ENCODE measurements around the gene MBNL1.

Gene MBNL1

DNA sequence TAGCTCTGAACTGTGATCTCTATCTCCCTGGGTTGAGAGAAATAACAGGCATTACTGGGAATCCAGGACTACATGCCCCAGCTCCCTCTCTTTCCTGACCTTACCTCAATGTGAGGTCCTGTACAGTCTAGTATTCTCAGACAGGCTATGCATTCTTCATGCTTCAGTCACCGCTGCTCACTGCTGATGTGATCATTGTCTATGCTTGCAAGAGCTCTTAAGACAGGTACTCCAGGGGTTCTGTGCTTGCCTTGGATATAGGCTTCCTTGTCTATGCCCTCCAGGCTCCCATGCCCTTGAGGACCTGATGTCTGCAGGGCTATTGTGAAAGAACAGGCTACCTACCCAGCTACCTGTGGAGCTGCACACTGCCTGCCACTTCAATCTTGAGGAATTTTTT, 183.6 kb downstream of the MBNL1 start:
- no peak for DNase-seq

DNA sequence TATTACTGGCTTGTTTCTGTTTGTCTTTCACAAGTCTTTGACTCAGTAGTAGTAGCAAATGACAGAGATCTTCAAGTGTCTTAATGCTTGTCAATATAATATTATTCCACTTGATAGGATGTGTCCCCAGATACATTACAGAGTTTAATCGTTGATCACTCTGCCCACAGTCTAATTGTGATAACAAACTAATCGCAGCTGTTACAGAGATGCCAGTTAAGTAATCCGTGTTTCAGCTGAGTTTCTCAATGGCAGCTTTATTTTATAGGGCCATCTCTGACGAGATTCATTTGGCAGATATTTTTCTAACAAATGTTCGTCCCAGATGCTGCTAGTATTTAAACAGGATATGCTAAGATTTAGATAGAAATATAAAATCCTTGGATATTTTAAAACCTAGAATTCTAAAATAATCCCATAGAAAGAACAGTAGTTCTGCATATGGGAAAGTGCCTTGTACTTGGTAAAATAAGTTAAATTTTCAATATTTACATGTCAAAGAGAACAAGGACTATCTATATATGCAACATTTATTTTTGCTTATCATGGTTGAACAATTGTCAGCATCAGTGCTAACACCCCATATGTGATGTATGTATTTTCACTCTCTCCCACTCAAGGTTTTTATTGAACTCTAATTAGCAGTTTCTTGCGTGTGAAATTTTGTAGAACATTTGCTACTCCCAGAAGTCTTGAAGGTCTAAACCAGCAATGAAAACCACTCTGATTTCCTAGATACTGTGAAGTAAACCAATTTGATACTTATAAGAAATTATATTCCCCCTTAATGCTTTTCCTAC, 185.5 kb downstream of the MBNL1 start:
- DNase-seq, result no peak

DNA sequence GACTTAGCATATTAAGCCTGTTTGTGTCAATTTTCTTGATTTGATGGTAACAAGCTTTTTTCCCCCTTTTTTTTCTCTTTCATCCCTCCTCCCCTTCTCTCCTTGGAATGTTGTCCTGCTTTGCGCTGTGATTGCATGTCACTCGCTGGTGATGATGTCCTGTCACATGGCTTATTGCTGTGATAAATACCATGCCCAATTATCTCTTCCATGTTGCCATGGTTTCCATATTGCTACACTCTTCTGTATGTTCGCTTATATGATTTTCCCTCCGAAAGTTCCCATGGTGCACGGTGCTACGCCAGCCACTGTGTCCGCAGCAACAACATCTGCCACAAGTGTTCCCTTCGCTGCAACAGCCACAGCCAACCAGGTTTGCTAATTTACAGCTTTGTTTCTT, 187.3 kb downstream of the MBNL1 start:
- no peak for DNase-seq

DNA sequence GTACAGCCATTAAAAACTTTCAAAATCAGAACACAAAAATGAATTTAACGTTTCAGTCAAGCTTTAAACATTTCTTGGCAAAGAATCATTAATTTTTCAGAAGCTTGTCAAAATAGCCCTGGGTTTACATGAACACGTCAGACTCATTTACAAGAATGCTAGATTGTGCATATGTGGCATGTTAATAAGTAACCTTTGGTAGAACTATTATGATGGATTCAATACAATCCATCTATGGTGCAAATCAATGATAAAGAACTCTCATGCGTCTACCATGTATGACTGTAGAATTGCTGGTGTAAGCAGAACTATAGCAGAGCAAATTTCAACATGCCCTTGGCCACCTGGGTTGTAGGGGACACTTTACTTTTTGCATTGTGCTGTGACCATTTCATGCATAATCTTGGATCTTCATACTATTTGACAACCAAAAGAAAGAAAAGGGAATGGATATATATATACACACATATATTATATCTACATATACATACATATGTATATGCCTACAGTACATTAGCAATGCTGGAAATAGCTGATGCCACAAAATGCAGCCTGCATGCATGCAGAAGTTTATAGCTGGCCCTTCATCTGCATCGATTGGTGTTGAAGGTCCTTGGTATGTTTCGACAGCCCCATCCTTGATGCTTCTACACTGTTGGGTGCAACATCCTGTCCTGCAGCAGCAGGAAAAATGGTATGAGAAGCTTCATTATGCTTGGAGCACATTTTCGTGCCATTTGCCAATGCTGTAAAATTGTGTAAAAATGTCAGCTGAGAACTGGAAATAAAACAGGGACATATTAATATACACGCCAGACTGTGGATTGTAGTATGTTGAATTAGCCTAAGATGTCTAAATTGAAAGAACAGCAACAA, 189.0 kb downstream of the MBNL1 start:
- no peak for DNase-seq

DNA sequence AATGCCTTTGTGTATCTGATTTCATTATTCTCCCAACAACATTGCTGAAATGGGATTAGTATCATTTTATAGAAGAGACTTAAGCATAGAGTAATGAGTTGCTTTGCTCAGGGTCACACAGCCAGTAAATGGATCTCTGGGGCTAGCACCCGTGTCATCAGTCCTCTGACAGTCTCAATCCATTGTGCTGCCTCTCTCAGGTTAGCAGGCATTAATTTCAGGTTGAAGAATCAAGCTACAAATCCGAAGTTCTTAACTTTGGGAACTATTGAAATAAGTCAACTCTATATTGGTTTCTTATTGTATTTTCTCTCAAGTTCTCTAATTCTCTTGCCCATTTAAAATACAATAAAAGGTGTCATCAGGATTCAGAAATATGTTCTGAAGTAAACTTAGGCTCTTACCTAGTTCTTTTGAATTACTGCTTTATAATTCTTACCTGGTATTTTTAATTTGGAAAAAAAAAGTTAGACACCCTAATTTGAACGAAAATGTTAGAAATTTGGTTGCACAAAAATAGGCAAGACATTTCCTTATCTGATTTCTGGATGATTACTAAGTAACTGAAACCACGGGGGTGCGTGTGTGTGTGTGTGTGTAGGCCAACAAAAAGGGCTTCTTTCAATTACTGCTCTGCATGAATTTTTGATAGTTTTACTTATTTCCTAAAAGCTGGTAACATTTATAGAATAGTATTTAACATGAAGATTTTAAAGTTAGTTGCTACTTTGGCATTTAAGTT, 189.8 kb downstream of the MBNL1 start:
- no peak for DNase-seq

DNA sequence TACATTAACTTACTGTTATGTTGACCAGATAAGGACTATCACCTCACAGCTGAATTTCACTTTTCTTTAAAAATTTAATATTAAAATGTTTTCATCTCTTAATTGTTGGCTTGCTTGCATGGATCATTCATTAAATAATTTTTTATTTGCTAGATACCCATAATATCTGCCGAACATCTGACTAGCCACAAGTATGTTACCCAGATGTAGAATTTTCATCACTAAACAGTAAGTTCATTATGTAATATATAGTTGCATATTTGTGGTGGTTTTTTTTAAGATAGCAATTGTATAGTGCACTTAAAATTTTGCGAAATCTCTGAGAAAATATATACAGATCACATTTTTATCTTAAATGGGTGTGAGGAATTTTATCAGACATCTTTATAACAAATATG, 190.4 kb downstream of the MBNL1 start:
- no peak for DNase-seq

DNA sequence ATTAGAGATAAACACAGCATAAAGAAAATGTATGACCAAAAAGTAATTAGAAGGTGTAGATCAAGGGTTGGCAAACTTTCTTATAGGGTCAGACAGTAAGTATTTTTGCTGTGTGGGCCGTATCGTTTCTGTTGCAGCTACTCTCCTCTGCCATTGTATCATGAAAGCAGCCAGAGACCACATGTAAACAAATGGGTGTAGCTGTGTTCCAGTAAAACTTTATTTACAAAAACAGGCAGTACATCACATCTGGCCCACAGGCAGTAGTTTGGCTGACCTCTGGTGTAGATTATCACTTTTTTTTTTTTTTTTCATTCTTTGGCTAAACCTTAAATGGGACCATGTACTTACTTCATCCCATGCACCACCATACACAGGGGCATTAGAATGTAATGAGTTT, 190.8 kb downstream of the MBNL1 start:
- no peak for DNase-seq

DNA sequence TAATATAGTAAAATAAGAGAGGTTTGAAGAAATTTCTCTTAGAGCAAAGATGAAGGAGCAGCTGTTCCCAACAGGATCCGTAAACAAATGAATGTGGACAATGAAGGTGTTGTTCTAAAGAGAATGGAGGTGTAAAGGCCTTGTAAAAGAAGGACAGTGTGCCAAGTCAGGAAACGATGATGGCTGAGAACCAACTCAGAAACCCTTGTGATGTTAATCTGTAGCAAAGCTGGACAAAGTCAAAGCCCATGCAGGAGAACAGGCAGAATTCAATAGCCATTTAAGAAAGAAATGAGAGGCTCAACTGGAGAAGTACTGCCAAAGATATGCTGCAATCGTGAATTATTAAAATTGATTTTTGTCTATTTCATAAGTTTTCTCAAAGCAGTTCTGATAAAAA, 192.2 kb downstream of the MBNL1 start:
- no peak for DNase-seq

DNA sequence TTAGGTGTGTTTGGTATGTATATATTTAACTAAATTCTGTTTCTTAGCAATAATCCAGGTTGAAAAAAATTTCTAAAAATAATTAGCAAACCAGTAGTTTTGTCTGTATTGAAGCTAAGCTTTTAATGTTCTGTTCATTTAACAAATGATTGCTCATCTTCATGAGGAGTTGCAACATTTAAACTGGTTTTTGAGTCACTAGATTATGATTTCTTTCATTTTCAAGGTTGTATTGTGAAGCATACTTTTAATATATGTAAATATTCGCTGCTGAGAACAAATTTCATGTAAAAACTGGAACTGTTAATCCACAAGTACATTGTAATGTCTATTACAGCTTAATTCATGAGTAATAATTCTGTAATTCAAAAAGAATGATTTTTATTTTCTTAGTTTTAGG, 192.7 kb downstream of the MBNL1 start:
- DNase-seq, result no peak

DNA sequence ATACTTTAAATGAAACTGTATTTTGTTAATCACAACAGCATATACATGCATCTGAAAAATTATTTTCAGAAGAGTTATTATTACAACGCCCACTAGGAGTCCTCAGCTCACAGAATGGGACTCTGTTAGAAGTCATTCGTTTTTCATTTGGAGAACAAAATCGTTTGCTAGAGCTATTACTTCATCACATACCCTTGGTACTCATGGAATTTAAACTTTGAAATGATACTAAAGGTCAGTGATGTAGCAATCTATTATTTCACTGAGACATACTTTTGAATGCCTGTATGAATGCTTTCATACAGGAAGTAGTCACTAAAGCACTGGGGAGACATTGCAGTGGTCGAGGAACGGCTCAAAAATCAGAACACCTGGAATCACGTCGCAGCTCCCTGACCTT, 198.1 kb downstream of the MBNL1 start:
- DNase-seq, result peak; percentile 44 to 83

DNA sequence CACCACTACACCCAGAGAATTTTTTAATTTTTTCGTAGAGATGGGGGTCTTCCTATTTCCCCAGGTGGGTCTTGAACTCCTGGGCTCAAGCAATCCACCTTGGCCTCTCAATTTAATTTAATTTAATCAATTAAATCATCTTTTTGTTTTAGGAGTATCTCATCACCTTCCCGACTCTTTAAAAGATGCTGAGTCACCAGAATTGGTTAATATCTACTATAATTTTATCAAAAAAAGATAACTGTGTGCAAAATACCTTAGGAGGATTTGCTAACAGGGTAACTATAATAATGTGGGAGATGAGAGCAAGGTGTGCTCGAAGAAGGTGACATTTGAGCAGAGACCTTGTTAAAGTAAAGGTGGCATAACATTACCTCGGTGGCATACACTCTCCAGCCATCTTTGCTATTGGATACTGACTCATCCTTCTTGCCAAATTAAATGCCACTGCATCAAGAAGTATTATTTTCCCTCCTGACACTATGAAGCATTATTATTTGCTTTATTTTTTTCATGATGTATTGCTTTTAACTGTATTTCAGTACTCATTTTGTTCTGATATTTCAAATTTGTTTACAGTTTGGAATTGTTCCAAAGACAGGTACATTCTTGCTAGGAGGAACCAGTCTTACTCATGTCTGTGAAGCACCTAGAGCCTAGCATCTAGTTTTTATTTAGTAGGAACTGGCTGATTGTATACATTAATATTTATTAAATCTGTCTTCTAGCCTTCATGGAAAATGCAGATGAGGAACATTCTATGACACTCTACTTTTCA, 200.7 kb downstream of the MBNL1 start:
- no peak for DNase-seq

DNA sequence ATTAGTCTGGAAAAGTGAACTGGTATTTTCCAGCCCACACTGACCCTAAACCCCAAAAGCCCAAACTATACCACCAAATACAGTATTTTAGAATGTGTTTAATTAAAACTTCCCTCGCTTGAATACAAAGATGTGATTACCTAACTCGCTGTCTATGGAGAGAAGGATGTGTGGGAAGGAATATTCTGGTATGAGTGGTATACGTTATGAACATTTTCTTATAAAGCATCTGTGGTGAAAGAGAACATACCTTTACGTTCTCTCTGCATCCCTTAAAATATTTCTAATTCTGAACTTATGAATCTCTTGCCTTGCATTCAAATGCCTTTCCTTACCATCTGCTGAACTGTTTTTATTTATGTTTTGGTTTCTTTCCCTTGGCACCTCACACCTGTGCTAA, 201.4 kb downstream of the MBNL1 start:
- DNase-seq, result no peak

DNA sequence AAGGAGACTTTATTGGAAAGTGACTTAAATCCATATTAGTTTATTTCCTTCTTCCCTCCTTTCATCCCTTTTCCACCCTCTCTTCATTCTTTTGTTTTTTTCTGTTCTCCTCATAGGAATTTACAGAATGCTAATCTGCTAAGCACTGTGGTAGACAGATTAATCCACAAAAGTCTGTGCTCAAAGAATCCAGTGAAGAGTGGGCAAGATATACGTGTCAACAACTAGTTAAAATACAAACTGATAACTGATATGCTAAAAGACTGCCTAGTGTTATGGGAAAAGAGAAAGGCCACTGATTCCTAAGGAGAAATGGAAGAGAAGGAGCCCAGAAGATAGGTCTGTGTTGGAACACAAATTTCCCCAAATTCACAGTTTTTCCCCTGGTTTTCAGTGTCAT, 202.2 kb downstream of the MBNL1 start:
- no peak for DNase-seq

DNA sequence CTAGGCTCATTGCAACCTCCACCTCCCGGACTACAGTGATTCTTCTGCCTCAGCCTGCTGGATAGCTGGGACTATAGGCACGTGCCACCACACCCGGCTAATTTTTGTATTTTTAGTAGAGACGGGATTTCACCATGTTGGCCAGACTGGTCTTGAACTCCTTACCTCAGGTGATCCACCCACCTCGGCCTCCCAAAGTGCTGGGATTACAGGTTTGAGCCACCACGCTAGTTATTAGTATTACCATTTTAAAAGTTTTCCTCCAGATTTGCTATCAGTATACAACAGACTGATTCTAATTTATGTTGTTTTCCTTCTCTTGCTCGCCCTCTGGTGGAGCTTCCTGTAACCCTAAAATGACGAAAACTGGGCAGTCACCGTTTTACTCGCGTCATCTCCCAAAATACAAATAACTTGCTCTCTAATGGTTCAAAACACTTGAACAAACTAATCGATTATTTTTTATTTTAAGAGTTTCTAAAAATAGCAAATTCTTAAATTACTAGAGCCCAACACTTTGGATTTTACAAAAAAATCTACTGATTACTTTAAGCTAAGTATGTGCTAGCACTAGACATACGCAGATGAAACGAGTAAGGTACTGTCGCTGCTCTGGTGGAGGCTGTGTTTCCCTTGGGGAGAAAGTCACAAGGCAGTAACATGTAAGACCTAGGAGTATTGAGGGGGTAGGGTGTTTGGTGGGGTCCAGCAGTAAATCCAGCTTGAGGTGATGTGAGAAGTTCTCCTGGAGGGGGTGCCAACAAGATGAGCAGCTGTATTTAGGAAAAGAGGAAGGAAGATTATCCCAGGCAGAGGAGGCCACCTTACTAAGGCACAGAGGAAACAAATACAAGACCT, 203.3 kb downstream of the MBNL1 start:
- peak; percentile 64 to 71 for DNase-seq

DNA sequence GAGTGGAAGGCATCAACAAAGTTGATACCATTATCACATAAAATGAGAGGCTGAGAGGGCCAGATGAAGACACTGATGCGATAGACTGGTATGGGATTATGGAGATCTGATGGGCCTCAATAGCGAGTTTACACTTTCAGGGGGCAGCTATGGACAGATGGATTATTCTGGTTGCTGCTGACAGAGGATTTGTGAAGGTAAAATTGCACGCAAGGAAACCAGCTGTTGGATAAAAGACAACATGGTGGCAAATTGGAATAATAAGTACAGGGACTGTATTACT, 203.9 kb downstream of the MBNL1 start:
- DNase-seq, result no peak

DNA sequence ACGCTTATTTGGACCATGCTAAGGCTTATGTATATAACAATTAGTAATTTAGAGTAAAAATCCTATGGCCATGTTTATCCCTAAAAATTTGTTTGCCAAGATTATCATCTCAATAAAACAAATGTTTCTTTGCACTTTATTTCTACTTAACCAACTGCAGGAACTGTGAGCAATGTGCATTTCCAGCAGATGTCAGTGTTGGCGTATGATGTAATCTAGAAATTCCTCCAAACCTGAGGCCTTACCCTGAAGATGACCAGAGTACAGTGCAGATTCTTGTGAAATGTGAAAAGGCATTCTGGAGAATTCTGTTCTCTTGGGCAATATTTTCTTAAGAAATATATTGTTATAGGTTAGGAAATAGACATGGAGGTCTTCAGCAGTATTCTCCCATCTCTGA, 205.9 kb downstream of the MBNL1 start:
- DNase-seq, result peak; percentile 63 to 72

DNA sequence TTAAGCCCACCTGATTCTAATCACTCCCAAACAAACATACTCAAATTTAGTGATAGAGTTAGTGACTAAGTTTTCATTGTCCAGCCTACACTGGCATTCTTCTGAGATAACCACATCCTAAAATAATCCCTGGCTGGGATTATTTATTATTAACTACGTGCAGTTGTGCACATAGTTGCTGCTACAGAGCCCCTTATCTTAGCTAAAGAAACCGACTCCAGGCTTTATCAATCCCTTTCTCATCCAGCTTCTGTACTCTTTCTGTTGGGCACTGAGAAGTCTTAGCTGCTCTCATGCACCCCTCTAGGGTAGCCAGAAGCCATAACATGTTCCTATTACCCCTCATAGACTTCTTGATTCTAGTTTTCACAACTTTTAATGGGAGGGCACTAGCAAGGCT, 208.7 kb downstream of the MBNL1 start:
- no peak for DNase-seq

DNA sequence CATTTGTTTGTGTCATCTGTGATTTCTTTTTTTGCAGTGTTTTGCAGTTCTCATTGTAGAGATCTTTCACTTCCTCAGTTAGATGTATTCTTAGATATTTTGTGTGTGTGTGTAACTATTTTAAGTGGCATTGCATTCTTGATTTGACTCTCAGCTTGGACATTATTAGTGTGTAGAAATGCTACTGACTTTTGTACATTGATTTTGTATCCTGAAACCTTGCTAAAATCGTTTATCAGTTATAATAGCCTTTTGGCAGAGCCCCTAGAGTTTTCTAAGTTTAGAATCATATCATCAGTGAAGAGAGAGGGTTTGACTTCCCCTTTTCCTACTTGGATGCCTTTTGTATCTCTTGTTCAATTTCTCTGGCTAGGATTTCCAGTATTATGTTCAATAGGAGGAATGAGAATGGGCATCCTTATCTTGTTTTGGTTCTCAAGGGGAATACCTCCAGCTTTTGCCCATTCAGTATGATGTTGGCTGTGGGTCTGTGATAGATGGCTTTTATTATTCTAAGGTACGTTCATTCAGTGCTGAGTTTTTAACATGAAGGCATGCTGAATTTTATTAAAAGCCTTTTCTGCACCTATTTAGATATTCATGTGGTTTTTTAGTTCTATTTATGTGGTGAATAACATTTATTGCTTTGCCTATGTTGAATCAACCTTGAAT, 211.7 kb downstream of the MBNL1 start:
- no peak for DNase-seq

DNA sequence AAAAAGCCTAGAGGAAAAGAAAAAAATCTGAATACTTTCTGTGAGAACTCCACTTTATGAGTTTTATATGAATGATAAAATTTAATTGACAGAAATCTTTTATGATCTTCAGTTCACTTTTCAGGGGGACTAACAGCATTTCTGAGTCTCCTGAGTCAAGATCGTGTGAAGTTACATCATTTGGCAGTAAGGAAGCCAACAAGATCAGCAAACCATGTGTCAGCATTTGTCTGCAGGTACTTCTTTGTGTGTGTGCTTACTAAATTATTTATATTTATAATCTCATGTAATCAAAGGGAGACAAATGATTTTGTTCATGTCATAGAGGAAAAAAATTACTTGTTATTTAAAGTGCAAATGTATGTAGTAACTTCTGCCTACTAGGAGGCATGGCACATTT, 217.6 kb downstream of the MBNL1 start:
- DNase-seq, result no peak

DNA sequence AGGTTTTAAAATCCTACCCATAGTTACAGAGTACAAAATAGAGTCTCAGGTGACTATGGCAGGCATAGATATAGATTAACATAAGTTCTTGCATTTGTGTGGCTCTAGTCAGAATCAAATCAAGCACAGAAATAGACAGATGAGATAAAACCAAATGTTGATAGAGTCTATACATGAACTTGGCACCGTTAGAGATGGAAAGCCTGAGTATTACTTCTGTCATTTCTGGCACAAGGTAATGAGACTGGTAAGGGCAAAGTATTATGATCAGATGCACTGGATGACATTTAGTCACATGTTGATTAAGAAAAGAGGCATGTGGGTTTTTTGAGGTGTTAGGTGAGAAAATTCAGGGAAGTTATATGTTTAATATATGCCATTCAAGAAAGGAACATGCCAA, 219.7 kb downstream of the MBNL1 start:
- DNase-seq, result no peak

DNA sequence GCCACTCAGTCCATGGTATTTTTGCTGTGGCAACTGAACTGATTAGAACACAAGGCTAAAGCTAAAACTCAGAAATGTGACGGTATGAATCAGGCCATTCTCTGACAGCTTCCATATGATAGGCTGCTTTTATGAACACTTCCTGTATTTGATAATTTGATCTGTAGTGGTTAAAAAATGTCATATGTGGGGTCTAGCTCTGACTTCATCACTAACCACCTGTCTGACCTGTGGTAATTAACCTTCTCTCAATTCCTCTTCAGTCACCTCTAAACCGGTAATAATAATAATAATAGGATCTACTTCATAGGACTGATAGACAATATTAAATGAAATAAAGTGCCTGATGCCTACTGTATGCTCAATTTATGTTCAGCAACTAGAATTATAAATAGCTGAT, 223.2 kb downstream of the MBNL1 start:
- DNase-seq, result no peak
